H54 (cell line): ENCODE measurements around the gene FAM20B.

Experiments
- DNase-seq: peaks from one replicate; pipeline ENCODE4 v3.0.0; 2011; ENCODE audit warnings: low spot score, mixed read lengths; ENCODE audit not compliant: insufficient read length
- FAIRE-seq: peaks from 3 replicates; lab custom pipeline; 2011; peaks lifted over from hg19 to GRCh38; lab: Jason Lieb, UNC
- POLR2A ChIP-seq: IDR thresholded peaks from 2 replicates; pipeline ENCODE4 v1.6.1; 2011; ENCODE audit warnings: low read depth, mild to moderate bottlenecking, low read length

FAM20B gene

GRCh38 chr1:179083533-179083932 lies 57.8 kb downstream of the FAM20B start:
- DNase-seq (no peak), FAIRE-seq (no peak)
- TF ChIP-seq POLR2A, result no peak

DNA sequence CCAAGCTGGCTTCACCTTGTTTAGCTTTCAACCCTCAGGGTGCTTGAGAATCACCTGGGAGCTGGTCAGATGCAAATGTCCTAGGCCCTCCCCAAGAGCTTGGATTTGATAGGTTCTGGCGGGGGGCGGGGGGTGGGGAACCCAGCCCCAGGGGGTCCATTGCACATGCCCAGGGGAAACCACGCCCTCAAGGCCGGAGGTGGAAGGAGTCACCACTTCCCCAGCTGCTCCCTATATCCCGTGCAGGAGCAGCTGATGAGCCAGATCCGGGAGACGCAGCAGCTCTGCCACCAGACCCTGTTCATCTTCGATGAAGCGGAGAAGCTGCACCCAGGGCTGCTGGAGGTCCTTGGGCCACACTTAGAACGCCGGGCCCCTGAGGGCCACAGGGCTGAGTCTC lies 62.0 kb downstream of the FAM20B start:
- FAIRE-seq, result no peak
- peak; percentile 51 for DNase-seq
- no peak for TF ChIP-seq POLR2A

DNA sequence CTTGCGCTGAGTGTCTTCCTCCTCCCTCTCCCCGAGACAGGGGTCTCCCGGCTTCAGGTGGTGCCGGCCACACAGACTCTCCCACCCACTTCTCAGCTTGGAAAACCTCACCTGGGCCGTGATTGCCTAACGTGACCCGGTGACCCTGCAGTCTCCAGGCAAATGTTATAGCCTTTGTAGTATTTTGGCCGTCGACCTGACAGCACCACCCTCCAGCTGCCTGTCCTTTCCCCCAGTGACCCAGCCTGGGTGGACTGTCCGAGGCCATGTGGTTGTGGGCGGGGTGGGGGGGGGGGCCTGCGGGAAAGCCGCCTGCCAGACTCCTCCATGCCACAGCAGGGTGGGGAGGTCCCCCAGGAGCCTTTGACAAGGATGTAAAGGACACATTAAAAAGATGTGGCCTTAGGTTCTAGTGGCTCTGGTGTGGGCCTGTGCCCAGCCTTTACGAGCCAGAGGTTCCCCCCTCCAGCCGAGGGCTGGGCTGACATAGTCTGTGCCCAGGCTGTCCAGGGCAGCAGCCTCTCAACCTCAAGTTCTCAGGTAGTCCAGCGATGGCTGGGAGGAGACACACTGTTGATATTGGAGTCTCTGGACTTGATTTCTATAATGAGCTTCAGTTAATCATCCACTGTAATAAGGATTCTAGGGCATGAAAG lies 64.3 kb downstream of the FAM20B start:
- DNase-seq (no peak), FAIRE-seq (no peak)
- no peak for TF ChIP-seq POLR2A

GRCh38 chr1:179090522-179090921 lies 64.8 kb downstream of the FAM20B start:
- FAIRE-seq (no peak), DNase-seq (no peak)
- no peak for TF ChIP-seq POLR2A

GRCh38 chr1:179090923-179091322 lies 65.2 kb downstream of the FAM20B start:
- FAIRE-seq (no peak), DNase-seq (no peak)
- TF ChIP-seq POLR2A, result no peak

DNA sequence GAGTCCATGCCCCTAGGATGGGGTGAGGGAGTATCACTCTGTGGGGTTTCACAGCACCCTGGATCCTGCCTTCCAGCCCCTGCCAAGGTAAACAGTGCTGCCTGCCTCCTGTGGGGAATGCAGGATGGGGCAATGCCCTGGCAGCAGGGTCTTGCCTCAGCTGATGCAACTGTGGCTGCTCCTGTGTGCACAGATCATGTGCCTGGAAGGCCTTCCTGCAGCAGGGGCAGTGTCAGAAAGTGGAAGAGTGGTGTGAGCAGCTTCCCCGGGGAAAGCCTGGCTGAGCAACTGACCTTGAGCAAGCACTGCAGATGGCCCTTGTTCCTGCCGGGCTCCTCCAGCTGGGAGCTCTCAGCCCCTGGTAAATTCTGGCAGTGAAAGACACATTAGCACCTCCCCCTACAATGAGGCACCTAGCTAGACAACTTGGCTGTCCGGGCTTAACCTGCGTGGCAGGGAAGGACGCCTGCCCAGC lies 66.0 kb downstream of the FAM20B start:
- FAIRE-seq, result no peak
- TF ChIP-seq POLR2A, result no peak
- DNase-seq, result no peak

GRCh38 chr1:179092896-179093461 lies 67.3 kb downstream of the FAM20B start:
- DNase-seq (no peak), FAIRE-seq (no peak)
- no peak for TF ChIP-seq POLR2A

- no peak for TF ChIP-seq POLR2A
- FAIRE-seq (no peak), DNase-seq (no peak)
Observed at GRCh38 chr1:179094818-179095217, 69.1 kb downstream of the FAM20B start.

- FAIRE-seq (no peak), DNase-seq (no peak)
- TF ChIP-seq POLR2A, result no peak
Observed at GRCh38 chr1:179095377-179095776, 69.7 kb downstream of the FAM20B start.

DNA sequence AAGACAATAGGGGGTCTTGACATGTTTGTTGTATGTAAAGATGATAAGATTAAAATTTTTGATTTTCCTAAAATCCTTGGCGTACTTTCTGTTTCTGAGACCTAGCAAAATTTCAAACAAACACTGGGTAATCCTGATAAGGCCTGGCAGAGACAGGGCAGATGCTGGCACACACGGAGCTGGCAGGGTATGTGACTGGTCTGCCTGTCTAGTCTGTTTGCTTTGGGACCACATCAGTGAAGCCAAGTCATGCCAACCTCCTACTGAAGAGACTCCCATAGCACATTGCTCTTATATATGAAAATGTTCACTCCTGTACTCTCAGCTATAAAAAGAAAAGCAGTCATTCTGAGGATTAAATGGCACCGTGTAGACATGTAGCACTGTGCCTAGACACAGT lies 70.2 kb downstream of the FAM20B start:
- FAIRE-seq, result no peak
- no peak for TF ChIP-seq POLR2A

DNA sequence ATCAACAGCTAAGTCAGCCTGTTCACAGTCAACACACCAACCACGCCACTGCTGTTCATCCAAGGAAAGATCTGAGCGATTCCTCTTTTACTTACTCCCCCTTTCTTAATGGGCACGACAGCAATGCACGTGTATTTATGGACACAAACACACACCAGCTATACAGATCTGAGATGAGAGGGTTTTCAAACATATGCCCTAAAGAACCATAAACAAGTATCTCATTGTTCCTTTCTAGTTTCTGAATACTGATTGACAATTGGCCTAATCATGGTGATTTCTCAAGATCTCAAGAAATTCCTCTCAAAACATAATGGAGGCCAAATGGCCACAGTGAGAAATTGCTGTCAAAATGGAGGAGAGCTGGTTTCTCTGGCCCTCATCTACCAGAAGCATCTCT lies 74.2 kb downstream of the FAM20B start:
- no peak for DNase-seq
- TF ChIP-seq POLR2A, result no peak
- FAIRE-seq, result no peak

More for the DNA sequence above, 70.2 kb downstream of the FAM20B start:
- DNase-seq, result no peak

- no peak for FAIRE-seq
- no peak for TF ChIP-seq POLR2A
- no peak for DNase-seq
Observed at GRCh38 chr1:179101566-179101965, 75.9 kb downstream of the FAM20B start.

DNA sequence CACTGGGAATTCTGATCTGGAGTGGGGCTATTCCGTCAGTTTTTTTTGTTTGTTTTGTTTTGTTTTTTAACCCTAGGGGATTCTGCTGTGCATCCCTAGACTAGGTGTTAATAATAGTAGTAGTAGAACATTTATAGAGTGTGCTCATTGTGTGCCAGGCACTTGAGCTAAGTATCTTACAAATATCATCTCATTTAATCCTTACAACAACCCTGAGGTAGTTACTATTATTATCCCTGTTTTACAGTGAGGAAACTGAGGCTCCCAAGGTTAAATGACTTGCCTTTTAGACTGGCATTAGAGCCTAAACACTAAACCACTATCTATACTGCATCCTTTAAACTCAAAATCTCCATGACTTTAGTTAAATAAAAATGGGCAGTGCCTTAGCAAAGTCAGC lies 78.3 kb downstream of the FAM20B start:
- FAIRE-seq, result no peak
- DNase-seq, result no peak
- TF ChIP-seq POLR2A, result no peak

- no peak for TF ChIP-seq POLR2A
- FAIRE-seq, result no peak
- DNase-seq, result no peak
Observed at GRCh38 chr1:179104611-179105250, 79.0 kb downstream of the FAM20B start.

DNA sequence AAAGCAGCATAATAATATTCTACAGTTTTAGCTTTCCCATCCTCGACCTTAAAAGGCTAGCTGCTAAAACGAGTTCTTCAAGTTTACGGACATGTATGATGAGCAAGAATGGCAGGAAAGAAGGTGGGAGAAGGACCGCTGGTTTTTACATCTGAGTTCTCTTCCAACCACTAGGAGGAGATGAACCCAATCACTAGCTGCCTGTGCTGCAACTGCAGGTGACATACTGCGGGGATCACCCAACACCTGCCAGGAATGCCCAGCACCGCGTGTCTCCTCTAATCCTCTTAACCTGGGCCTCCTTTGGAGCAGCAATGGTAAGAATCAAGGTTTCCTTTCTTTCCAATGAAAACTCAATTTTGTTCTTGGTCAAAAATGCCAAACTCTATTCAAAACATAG lies 79.7 kb downstream of the FAM20B start:
- DNase-seq (no peak), FAIRE-seq (no peak)
- no peak for TF ChIP-seq POLR2A
